ENCODE measurements around the gene VPS9D1.

GRCh38 chr16:89733322-89733721 lies 12.6 kb upstream of the VPS9D1 start:
- TF ChIP-seq POLR2A (IDR thresholded peaks at IDR 0.05), result no peak
- TF ChIP-seq CTCF (IDR thresholded peaks at IDR 0.05), result no peak
